ENCODE measurements around the gene XRCC1.
A peak's percentile ranks its signal among the peaks of the same experiment; 100 is the strongest.

The XRCC1 gene, protein sequence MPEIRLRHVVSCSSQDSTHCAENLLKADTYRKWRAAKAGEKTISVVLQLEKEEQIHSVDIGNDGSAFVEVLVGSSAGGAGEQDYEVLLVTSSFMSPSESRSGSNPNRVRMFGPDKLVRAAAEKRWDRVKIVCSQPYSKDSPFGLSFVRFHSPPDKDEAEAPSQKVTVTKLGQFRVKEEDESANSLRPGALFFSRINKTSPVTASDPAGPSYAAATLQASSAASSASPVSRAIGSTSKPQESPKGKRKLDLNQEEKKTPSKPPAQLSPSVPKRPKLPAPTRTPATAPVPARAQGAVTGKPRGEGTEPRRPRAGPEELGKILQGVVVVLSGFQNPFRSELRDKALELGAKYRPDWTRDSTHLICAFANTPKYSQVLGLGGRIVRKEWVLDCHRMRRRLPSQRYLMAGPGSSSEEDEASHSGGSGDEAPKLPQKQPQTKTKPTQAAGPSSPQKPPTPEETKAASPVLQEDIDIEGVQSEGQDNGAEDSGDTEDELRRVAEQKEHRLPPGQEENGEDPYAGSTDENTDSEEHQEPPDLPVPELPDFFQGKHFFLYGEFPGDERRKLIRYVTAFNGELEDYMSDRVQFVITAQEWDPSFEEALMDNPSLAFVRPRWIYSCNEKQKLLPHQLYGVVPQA

DNA sequence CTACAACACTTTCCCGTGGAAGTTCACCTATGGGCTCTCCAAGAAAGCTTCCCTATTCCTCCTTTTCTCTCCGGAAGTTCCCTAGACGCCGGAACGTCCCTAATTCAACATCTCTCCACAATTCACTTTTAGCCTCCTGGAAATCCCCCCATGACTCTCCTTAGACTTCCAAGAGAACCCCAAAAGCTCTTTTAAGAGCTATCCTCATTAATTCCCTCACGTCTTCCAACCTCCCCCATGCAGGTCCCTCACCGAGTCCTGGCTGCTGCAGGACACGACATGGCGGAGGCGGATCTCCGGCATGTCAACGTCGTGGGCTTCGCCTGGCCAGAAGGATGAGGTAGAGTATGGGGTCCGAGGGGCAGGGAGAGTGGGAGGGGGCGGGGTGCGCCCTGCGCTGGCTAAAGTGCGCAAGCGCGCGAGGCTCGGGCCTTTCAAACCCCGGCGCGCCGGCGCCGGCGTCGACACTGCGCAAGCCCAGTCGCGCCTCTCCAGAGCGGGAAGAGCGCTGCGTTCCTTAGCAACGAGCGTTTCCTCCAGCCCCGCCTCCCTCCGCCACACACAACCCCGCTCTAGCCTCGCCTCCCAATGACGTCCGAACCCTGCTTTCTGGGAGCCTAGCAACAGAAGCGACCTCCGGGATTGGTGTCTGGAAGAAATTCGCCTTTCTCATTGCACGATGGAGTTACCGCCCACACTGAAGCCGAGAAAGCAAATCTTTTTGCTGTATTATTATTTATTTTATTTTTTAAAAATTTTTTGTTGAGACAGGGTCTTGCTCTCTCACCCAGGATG is at the start of gene XRCC1, which contains the start of gene PINLYP:
Gene XRCC1, minus strand, starts transcription at position 372 of the 795 bp plus-strand sequence. Its CDS starts 69 bp downstream, at position 303.
Gene PINLYP, plus strand, starts transcription at position 646 of the 795 bp plus-strand sequence. CDS start 1,391 bp downstream, outside the sequence.
- no peaks in the 10 kb centered on the region for H3K27me3 Mint-ChIP-seq
- ATAC-seq = peak; percentile 99
- H3K4me1 Mint-ChIP-seq = peaks cover 61% of the 10 kb centered on the region
- peak within 1 kb of the TSS; percentile 98 for H3K27ac Mint-ChIP-seq
- H3K4me3 Mint-ChIP-seq = peak within 1 kb of the TSS; percentile 99
- DNase-seq = peak; percentile 91 to 96
- H3K9me3 Mint-ChIP-seq = no peaks in the 10 kb centered on the region

DNA sequence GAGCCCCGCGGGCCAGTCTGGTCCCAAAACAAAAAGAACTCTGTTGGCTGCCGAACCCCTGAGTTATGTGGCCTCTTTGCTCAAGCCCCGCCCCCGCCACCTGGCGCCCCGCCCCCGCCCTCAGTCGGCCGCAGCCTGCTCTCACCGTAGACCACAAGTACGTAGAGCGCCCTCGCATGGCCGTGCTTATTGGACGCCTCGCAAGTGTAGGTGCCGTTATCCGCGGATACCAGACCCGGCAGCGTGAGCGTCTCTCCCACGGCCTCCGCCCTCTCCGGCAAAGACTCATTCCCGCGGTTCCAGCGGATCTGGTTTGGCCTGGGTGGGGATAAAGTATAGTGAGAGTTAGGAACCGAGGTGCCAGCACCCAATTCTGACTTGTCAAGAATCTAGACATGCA is 49.6 kb upstream of the XRCC1 start:
- H3K4me1 Mint-ChIP-seq = peaks cover 48% of the 10 kb centered on the region
- H3K27me3 Mint-ChIP-seq = peaks cover 28% of the 10 kb centered on the region
- ATAC-seq (peak; percentile 87), DNase-seq (peak; percentile 86 to 88)
- H3K27ac Mint-ChIP-seq = no peak overlapping the region
- H3K9me3 Mint-ChIP-seq = no peaks in the 10 kb centered on the region
- H3K4me3 Mint-ChIP-seq = peak overlapping the region in 1 of 2 donors; percentile 22

DNA sequence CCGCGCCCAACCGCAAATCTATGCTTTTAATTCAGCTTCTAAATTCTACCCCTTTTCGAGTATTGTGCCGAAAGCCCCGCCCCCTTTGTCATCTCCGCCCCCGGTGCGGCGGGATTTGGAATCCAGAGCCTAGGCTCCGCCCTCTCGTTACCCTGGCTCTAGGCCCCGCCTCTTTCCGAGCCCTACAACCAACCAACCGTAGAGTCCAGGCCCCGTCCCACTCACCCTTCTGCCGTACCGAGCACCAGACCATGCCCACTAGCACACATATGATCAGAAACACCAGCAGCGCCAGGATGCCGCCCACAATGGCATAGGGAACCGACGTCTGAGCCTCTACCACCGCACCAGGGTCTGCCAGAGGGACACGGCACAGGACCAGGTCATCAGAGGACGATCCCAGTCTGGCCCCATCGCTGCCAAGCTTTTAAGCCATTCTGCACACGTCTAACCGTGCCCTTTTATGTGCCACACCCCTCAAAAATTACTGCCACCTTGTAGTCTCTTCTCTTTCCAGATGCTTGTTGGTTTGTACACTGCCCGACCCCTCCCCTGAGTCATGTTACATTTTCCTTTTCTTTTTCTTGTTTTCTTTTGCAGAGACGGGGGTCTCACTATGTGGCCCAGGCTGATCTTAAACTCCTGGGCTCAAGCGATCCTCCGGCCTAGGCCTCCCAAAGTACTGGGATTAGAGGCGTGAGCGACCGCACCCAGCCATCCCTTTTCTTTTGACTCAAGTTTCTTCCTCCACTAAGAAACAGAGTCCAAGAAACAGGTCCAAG is 48.8 kb upstream of the XRCC1 start:
- DNase-seq (no peak), ATAC-seq (no peak)
- no peak overlapping the region for H3K27ac Mint-ChIP-seq
- H3K4me3 Mint-ChIP-seq = no peak overlapping the region
- peaks cover 50% of the 10 kb centered on the region for H3K4me1 Mint-ChIP-seq
- H3K9me3 Mint-ChIP-seq = no peaks in the 10 kb centered on the region
- peaks cover 28% of the 10 kb centered on the region for H3K27me3 Mint-ChIP-seq

- Mint-ChIP-seq H3K9me3 (no peaks in the 10 kb centered on the region), H3K4me3 (peak overlapping the region in 1 of 2 donors; percentile 0), H3K27ac (no peak overlapping the region), H3K4me1 (peaks cover 61% of the 10 kb centered on the region), H3K27me3 (peaks cover 26% of the 10 kb centered on the region)
- ATAC-seq (no peak), DNase-seq (no peak)
Observed at GRCh38 chr19:43622956-43623355, 47.6 kb upstream of the XRCC1 start.

GRCh38 chr19:43622070-43622469 is 46.7 kb upstream of the XRCC1 start:
- Mint-ChIP-seq H3K9me3 (no peaks in the 10 kb centered on the region), H3K27me3 (peaks cover 17% of the 10 kb centered on the region), H3K4me1 (peaks cover 60% of the 10 kb centered on the region), H3K4me3 (no peak overlapping the region), H3K27ac (no peak overlapping the region)
- no peak for ATAC-seq
- DNase-seq = no peak

DNA sequence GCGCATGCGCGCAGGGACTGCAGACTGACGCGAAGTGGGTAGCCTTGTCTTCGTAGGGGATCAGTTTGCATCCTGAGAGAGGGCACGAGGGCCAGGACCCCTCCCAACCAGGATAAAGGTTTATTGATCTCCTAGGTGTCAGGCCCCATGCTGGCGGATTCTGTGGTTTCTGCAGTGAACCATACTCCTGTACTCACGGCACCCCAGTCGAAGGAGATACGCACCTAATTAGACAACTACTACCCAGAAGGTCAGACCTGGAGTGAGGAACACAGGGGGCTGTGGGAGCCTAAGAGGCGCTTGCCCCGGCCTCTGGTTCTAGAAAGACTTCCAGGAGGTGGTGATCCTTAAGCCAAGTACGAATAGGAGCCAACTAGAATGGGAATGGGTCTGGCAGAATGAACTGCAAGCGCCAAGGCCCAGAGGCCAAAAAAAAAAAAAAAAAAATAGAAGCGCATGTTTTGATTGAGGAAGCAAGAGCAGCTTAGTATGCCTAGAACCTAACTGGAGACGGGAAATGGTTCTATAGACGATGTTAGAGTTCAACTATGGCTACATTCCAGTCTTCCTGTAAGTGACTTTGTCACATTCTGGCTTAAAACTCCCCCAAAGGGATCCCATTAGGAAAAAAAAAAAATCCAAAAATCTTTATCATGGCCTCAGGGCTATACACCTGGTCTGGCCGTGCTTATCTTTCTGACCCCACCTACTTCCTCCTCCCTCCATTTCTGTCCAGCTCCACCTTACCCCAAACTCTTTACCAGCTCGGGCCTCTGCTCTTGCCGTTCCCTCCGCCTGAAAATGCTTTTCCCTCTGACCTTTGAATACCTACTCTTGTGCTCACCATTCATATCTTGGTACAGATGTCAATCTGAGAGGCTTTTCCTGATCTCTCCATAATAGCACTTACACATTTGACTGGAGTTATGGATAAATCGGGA is 45.0 kb upstream of the XRCC1 start:
- H3K4me1 Mint-ChIP-seq = peaks cover 55% of the 10 kb centered on the region

DNA sequence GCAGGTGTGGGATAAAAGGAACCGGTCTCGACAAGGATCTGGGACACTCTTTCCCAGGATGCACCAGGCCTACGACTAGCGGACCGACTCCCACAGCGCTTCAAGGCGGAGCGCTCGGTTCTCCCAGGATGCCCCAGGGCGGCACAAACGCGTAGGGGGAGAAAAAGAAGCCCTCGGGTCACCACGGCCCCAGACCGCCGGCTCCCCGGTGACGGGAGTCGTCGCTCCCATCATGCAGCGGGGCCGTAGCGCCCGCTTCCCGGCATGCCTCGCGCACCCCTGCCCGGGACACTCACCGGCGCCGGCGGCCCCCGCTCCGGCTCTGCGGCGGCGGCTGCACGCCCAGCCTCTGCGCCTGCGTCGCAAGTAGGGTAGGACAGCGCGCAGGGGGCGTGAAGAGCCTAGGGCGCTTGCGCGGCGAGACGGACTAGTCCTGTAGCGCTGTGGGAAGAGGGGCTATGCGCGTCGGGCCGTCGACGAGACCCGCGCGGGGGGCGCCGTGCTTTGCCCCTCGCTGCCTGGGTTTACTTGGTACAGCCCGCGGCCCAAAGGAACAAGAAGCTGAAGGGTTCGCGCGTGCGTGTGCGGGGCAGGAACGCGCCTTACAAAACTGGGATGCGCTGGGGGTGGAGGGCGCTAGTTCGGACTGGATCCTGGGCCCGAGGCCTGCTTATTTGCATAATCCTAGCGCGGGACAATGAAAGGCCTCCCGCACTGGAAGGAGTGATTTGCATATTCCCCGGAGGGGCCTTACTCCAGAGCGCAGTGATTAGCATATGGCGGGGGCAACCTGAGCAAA is 44.1 kb upstream of the XRCC1 start, which contains the start of gene ZNF428:
Gene ZNF428, minus strand, starts transcription at position 368 of the 799 bp plus-strand sequence. CDS start 5,325 bp downstream, outside the sequence.
- Mint-ChIP-seq H3K27ac (peak within 1 kb of the TSS; percentile 98 to 99), H3K9me3 (no peaks in the 10 kb centered on the region), H3K4me1 (peaks cover 46% of the 10 kb centered on the region), H3K27me3 (no peaks in the 10 kb centered on the region), H3K4me3 (peak within 1 kb of the TSS; percentile 93 to 95)
- DNase-seq = peak; percentile 89 to 90
- ATAC-seq = peak; percentile 92

More for the DNA sequence above, 45.0 kb upstream of the XRCC1 start:
- peak; percentile 2 for ATAC-seq
- H3K27me3 Mint-ChIP-seq = no peaks in the 10 kb centered on the region
- DNase-seq = no peak
- peak overlapping the region; percentile 98 to 99 for H3K27ac Mint-ChIP-seq
- peak overlapping the region; percentile 93 to 95 for H3K4me3 Mint-ChIP-seq
- H3K9me3 Mint-ChIP-seq = no peaks in the 10 kb centered on the region

- no peaks in the 10 kb centered on the region for H3K27me3 Mint-ChIP-seq
- H3K4me1 Mint-ChIP-seq = peaks cover 40% of the 10 kb centered on the region
- ATAC-seq (peak; percentile 71), DNase-seq (peak; percentile 60 to 67)
- no peaks in the 10 kb centered on the region for H3K9me3 Mint-ChIP-seq
- peak overlapping the region; percentile 98 to 99 for H3K27ac Mint-ChIP-seq
- peak overlapping the region; percentile 93 to 95 for H3K4me3 Mint-ChIP-seq
Observed at GRCh38 chr19:43618921-43619261, 43.6 kb upstream of the XRCC1 start.

GRCh38 chr19:43616954-43617353 is 41.6 kb upstream of the XRCC1 start:
- no peaks in the 10 kb centered on the region for H3K9me3 Mint-ChIP-seq
- ATAC-seq (no peak), DNase-seq (no peak)
- no peak overlapping the region for H3K27ac Mint-ChIP-seq
- peaks cover 40% of the 10 kb centered on the region for H3K4me1 Mint-ChIP-seq
- no peaks in the 10 kb centered on the region for H3K27me3 Mint-ChIP-seq
- no peak overlapping the region for H3K4me3 Mint-ChIP-seq

DNA sequence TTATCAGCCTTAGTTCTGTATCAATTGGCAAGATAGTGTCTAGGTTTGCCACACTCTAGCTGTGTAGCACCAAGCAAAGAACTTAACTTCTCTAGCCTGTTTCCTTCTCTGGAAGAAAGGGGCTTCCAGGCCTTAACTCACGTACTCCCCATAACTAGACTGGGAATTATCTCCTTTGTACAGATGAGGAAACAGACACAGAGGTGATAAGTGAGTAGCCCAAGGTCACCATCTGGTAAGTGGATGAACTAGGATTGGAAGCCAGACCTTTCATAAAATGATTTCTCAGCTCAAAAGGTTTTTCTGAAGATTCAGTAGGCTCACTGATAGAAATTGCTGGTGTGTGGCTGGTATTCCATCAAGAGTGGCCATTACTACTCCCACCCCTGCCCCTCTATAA is 41.0 kb upstream of the XRCC1 start:
- peaks cover 36% of the 10 kb centered on the region for H3K4me1 Mint-ChIP-seq
- no peak for ATAC-seq
- DNase-seq = no peak
- H3K9me3 Mint-ChIP-seq = no peaks in the 10 kb centered on the region
- H3K27me3 Mint-ChIP-seq = no peaks in the 10 kb centered on the region
- H3K27ac Mint-ChIP-seq = no peak overlapping the region
- no peak overlapping the region for H3K4me3 Mint-ChIP-seq

DNA sequence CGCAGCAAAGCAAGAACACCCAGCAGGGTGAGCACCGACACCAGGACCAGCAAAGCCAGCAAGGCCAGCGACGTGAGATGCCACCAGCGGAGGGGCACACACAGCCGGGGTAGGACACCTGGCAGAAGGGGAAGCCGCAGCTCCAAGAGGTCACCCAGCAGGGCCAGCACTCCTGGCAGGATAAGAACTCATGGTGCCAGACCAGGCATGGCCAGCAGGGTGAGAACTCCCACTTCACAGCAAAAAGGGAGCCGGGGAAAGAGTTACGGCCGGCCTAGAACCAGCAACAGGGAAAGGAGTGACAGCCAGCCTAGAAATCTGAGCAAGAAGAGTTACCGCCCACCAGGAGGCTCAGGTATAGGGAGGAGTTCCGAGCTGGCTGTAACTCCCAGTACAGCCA is 37.0 kb upstream of the XRCC1 start:
- Mint-ChIP-seq H3K4me1 (peaks cover 29% of the 10 kb centered on the region), H3K9me3 (no peaks in the 10 kb centered on the region), H3K4me3 (no peak overlapping the region), H3K27ac (no peak overlapping the region), H3K27me3 (no peaks in the 10 kb centered on the region)
- DNase-seq = no peak
- no peak for ATAC-seq

GRCh38 chr19:43611788-43612187 is 36.5 kb upstream of the XRCC1 start, which contains the start of gene SRRM5:
Gene SRRM5 (plus strand): TSS chr19:43612088. CDS start chr19:43612122, 34 bp downstream.
- peak within 1 kb of the TSS; percentile 55 to 61 for H3K27ac Mint-ChIP-seq

DNA sequence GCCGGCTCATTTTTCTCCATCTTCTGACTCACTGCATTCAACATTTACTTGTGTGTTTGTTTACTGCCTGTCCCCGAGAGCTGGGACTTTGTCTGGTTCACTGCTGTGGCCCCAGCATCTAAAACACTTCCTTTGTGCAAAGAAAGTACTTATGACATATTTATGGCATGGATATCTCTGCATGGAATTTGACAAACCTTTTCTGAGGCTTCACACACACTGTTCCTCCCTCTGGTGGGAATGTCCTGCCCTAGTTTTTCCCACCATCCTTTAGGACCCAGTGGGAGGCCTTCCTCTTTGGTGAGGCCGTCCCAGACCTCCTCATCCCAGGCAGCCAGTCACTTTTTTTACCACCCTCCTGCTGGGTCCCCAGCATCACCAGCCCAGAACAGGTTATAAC is 35.2 kb upstream of the XRCC1 start:
- Mint-ChIP-seq H3K4me1 (peaks cover 25% of the 10 kb centered on the region), H3K9me3 (no peaks in the 10 kb centered on the region), H3K27me3 (no peaks in the 10 kb centered on the region), H3K4me3 (no peak overlapping the region), H3K27ac (peak overlapping the region; percentile 59 to 83)
- ATAC-seq (no peak), DNase-seq (no peak)

More at GRCh38 chr19:43611788-43612187, 36.5 kb upstream of the XRCC1 start, which contains the start of gene SRRM5:
- Mint-ChIP-seq H3K4me1 (peaks cover 33% of the 10 kb centered on the region), H3K9me3 (no peaks in the 10 kb centered on the region), H3K27me3 (no peaks in the 10 kb centered on the region), H3K4me3 (no peak within 1 kb of the TSS)
- DNase-seq (no peak), ATAC-seq (no peak)

Data from stimulated activated naive CD8-positive, alpha-beta T cell treated with anti-CD3 and anti-CD28 coated beads, Interleukin-15, amount 100 ng/mL, for 72 hours (primary cell).